Suprapubic skin (tissue), 3 donors: ENCODE results near the gene ZFP36L1.

Experiments
- POLR2AphosphoS5 ChIP-seq, 3 donors: sonication (generic); formaldehyde crosslinking; IDR thresholded peaks; one replicate each; pipeline ENCODE4 v1.6.1; 2017; ENCODE audit warnings: antibody characterized with exemption in 3 of 3
- TF ChIP-seq, protein P1 (sequence below), 2 donors: fragments of 200-600 bp in 1 of 2; fragments of 450-650 bp in 1 of 2; sonication (generic) in 1 of 2; IDR thresholded peaks; one replicate each; pipeline ENCODE4 v1.5.1; 2016 to 2019; ENCODE audit warnings: antibody characterized with exemption in 2 of 2, mild to moderate bottlenecking in 1 of 2, moderate library complexity in 1 of 2

DNA sequence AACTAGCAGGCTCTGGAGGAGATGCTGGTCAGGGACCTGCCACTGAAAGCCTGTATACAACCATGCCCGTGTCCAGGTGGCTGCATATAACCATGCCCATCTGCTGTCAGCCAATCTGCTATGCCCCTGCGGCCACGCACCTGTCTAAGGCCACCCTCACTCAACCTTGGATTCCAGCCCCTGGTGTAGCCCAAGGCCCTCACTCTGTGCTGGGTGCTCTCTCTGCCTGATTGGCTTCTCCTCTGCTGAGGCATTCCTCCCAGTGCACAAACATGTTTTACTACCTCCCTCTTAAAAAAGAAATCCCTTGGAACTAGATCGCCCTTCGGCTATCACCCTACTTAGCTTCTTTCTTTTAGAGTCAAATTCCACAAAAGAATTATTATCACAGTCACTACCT, 45.5 kb downstream of the ZFP36L1 start:
- TF ChIP-seq, protein P1, sequence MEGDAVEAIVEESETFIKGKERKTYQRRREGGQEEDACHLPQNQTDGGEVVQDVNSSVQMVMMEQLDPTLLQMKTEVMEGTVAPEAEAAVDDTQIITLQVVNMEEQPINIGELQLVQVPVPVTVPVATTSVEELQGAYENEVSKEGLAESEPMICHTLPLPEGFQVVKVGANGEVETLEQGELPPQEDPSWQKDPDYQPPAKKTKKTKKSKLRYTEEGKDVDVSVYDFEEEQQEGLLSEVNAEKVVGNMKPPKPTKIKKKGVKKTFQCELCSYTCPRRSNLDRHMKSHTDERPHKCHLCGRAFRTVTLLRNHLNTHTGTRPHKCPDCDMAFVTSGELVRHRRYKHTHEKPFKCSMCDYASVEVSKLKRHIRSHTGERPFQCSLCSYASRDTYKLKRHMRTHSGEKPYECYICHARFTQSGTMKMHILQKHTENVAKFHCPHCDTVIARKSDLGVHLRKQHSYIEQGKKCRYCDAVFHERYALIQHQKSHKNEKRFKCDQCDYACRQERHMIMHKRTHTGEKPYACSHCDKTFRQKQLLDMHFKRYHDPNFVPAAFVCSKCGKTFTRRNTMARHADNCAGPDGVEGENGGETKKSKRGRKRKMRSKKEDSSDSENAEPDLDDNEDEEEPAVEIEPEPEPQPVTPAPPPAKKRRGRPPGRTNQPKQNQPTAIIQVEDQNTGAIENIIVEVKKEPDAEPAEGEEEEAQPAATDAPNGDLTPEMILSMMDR (IDR thresholded peaks at IDR 0.05): no peak
- no peak for TF ChIP-seq POLR2AphosphoS5 (IDR thresholded peaks at IDR 0.05)
